Measurements from ENCODE around the gene ARFGAP1.
"Not testable (repeated sequence)": the region's sequence is repeated elsewhere in the genome, so short reads cannot be mapped to it uniquely, and the experiment has no call there.

Gene ARFGAP1

GRCh38 chr20:63334356-63334755 lies 61.7 kb downstream of the ARFGAP1 start:
- DNase-seq (ENCODE audit: low spot score): no peak

DNA sequence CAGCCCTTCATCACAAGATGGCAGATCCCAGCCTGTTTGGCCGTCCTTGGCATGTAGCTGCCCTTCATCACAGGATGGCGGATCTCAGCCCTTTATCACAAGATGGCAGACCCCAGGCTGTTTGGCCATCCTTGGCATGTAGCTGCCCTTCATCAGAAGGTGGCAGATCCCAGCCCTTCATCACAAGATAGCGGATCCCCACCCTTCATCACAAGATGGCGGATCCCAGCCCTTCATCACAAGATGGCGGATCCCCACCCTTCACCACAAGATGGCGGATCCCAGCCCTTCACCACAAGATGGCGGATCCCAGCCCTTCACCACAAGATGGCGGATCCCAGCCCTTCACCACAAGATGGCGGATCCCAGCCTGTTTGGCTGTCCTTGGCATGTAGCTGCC lies 62.4 kb downstream of the ARFGAP1 start:
- not testable (repeated sequence) for DNase-seq (ENCODE audit: low spot score)

DNA sequence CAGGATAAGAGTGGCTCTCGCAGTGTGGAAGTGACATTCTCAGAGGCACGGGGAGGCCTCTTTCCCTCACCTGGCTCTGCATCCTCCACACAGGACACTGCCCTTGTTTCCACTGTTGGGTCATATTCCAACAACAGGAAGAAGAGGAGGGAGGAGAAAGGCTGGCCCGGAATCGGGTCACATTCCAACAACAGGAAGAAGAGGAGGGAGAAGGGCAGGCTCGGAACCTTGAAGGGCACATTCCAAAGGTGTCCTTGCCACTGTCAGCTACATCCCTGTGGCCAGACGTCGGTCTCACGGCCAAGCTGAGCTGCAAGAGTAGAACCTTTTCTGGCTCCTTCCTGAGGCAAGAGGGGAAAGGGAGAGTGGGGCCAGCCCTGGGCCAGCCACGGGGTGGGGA lies 63.1 kb downstream of the ARFGAP1 start:
- DNase-seq (ENCODE audit: low spot score): no peak

- DNase-seq (ENCODE audit: low spot score): no peak
These were observed 63.7 kb downstream of the ARFGAP1 start for GRCh38 chr20:63336232-63336752.

DNA sequence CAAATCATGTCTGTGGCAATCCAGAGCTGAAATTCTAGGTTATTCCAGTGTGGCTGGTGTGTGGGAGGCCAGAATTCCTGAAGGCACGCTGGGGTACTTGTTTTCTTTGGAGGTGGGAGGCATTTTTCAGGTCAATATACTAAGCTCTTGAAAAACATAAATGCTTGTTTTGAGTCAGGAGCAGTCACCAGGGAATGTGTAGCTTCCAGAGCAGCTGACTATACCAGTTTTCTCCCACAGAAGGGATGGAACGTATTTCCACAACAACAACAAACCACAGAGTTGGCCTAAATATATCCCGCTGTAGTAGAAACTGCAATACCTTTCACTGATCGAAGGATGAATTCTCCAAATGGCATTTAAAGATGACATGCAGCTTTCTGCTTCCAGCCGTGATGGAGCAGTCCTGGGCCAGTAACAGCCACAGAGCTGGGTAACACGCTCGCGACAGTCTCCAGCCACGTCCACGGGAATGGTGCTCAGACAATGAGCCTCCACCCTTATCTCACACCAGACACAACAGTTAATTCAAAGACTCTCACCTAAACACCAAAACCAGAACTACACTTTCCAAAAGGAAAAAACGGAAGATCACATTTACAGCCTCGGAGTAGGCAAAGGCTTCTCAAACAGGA lies 65.3 kb downstream of the ARFGAP1 start:
- DNase-seq (ENCODE audit: low spot score): no peak
